PC-9 (cell line): ENCODE results near the gene PRICKLE4.

ENCODE experiments used
- CTCF ChIP-seq: fragments of 200-600 bp; sonication (generic); conservative IDR thresholded peaks from 2 replicates; pipeline ENCODE4 v1.6.1; 2017; ENCODE audit warnings: mixed run types, antibody characterized with exemption, mild to moderate bottlenecking, moderate library complexity
- EZH2 ChIP-seq: fragments of 200-600 bp; sonication (generic); IDR thresholded peaks from 2 replicates; pipeline ENCODE4 v1.8.0; 2017; ENCODE audit warnings: antibody characterized with exemption, low read depth

GRCh38 chr6:41732149-41732548, 48.4 kb upstream of the PRICKLE4 start:
- TF ChIP-seq CTCF, result no peak
- no peak for TF ChIP-seq EZH2
